Measurements from ENCODE around the gene PRAMEF1. TPM values are rescaled to one million over a fixed set of nuclear protein-coding genes. Genes with fewer than 3 reads are reported as not detected.

PRAMEF1 gene
- polyA plus RNA-seq, 3 donors: not detected

GRCh38 chr1:12770620-12771019 lies 20.6 kb upstream of the PRAMEF1 start:
- Mint-ChIP-seq H3K27ac (no peak overlapping the region), H3K36me3 (no peaks in the 10 kb centered on the region), H3K27me3 (ENCODE audit: low read depth in 3 of 3) (peaks cover 0 to 33% (median 7%) of the 10 kb centered on the region in 3 donors), H3K4me3 (no peak overlapping the region), H3K9me3 (peaks cover 0 to 9% (median 2%) of the 10 kb centered on the region in 7 donors), H3K4me1 (no peaks in the 10 kb centered on the region)
- no peaks in the 10 kb centered on the region for H3K9me3 ChIP-seq (replicated peaks in 1 of 2; ENCODE audit: control insufficient read depth in 1 of 2, insufficient read depth in 1 of 2, low read length in 2 of 2)
- TF ChIP-seq CTCF (IDR thresholded peaks at IDR 0.05): no peak
- no peak overlapping the region for H2AFZ ChIP-seq (ENCODE audit: insufficient read depth, low read depth, low read length, poor library complexity, severe bottlenecking)
- no peak overlapping the region for H3K4me2 ChIP-seq (replicated peaks; ENCODE audit: extremely low read depth, low read length, poor library complexity, severe bottlenecking)
- no peaks in the 10 kb centered on the region for H3K79me2 ChIP-seq (ENCODE audit: insufficient read depth, low read length)
- H3K4me1 ChIP-seq (ENCODE audit: control insufficient read depth in 1 of 2, insufficient read depth in 2 of 2, low read length in 2 of 2): no peaks in the 10 kb centered on the region
- H4K20me1 ChIP-seq (ENCODE audit: insufficient read depth, low read length): no peaks in the 10 kb centered on the region
- intact Hi-C loops (cut with micrococcal nuclease): no loop called here
- no peak overlapping the region for H3K4me3 ChIP-seq (replicated peaks in 1 of 3; ENCODE audit: low read depth in 2 of 3, low read length in 3 of 3)
- no peak overlapping the region for H3K27ac ChIP-seq (ENCODE audit: low read depth in 1 of 2, low read length in 2 of 2)
- DNase-seq: no peak
- H3K9ac ChIP-seq (ENCODE audit: insufficient read depth, low read length, poor library complexity, severe bottlenecking): no peak overlapping the region
- H3K27me3 ChIP-seq (ENCODE audit: control insufficient read depth in 2 of 2, insufficient read depth in 2 of 2, low read length in 2 of 2): no peaks in the 10 kb centered on the region
- 100% methylated on average over 2 of the region's 2 CpGs for whole genome bisulfite sequencing (ENCODE audit: insufficient coverage)
- no peaks in the 10 kb centered on the region for H3K36me3 ChIP-seq (replicated peaks in 1 of 2; ENCODE audit: control insufficient read depth in 1 of 2, insufficient read depth in 2 of 2, low read length in 2 of 2)

GRCh38 chr1:12771186-12771585 lies 20.0 kb upstream of the PRAMEF1 start:
- Histone ChIP-seq H3K4me2 (replicated peaks; ENCODE audit: extremely low read depth, low read length, poor library complexity, severe bottlenecking) (no peak overlapping the region), H3K4me1 (ENCODE audit: control insufficient read depth in 1 of 2, insufficient read depth in 2 of 2, low read length in 2 of 2) (no peaks in the 10 kb centered on the region), H3K9me3 (replicated peaks in 1 of 2; ENCODE audit: control insufficient read depth in 1 of 2, insufficient read depth in 1 of 2, low read length in 2 of 2) (no peaks in the 10 kb centered on the region), H3K27ac (ENCODE audit: low read depth in 1 of 2, low read length in 2 of 2) (no peak overlapping the region), H4K20me1 (ENCODE audit: insufficient read depth, low read length) (no peaks in the 10 kb centered on the region), H3K27me3 (ENCODE audit: control insufficient read depth in 2 of 2, insufficient read depth in 2 of 2, low read length in 2 of 2) (no peaks in the 10 kb centered on the region), H3K4me3 (replicated peaks in 1 of 3; ENCODE audit: low read depth in 2 of 3, low read length in 3 of 3) (no peak overlapping the region), H3K36me3 (replicated peaks in 1 of 2; ENCODE audit: control insufficient read depth in 1 of 2, insufficient read depth in 2 of 2, low read length in 2 of 2) (no peaks in the 10 kb centered on the region), H3K9ac (ENCODE audit: insufficient read depth, low read length, poor library complexity, severe bottlenecking) (no peak overlapping the region), H2AFZ (ENCODE audit: insufficient read depth, low read depth, low read length, poor library complexity, severe bottlenecking) (no peak overlapping the region), H3K79me2 (ENCODE audit: insufficient read depth, low read length) (no peaks in the 10 kb centered on the region)
- DNase-seq: no peak
- peaks cover 2 to 32% (median 5%) of the 10 kb centered on the region in 3 donors for H3K27me3 Mint-ChIP-seq (ENCODE audit: low read depth in 3 of 3)
- 83% methylated on average over 4 of the region's 5 CpGs for WGBS (ENCODE audit: insufficient coverage)
- peaks cover 0 to 9% (median 2%) of the 10 kb centered on the region in 7 donors for H3K9me3 Mint-ChIP-seq
- no peaks in the 10 kb centered on the region for H3K4me1 Mint-ChIP-seq
- intact Hi-C loops (cut with micrococcal nuclease): no loop called here
- H3K36me3 Mint-ChIP-seq: no peaks in the 10 kb centered on the region
- H3K4me3 Mint-ChIP-seq: no peak overlapping the region
- no peak for TF ChIP-seq CTCF (IDR thresholded peaks at IDR 0.05)
- no peak overlapping the region for H3K27ac Mint-ChIP-seq
